GM12801 (cell line): ENCODE measurements around the gene PSME3IP1.

Experiments
- CTCF ChIP-seq: IDR thresholded peaks from one replicate; pipeline ENCODE4 v1.5.1; 2011; ENCODE audit warnings: control low read depth; ENCODE audit not compliant: insufficient read length; ENCODE audit errors: extremely low read depth

PSME3IP1 gene

GRCh38 chr16:57104706-57105105, 81.1 kb downstream of the PSME3IP1 start:
- no peak for TF ChIP-seq CTCF

- no peak for TF ChIP-seq CTCF
Measured at GRCh38 chr16:57102888-57103851, 82.7 kb downstream of the PSME3IP1 start.
